ENCODE data around the gene GASK1B. TPM values are rescaled to one million over a fixed set of nuclear protein-coding genes. Genes with fewer than 3 reads are reported as not detected.
A peak's percentile ranks its signal among the peaks of the same experiment; 100 is the strongest.

The GASK1B gene
- total and polyA plus RNA-seq, 2 of the 13 experiments (the other 11 are each of a cell fraction or from before 2014, with no cell fraction given): 29.1 to 40.4 TPM

DNA sequence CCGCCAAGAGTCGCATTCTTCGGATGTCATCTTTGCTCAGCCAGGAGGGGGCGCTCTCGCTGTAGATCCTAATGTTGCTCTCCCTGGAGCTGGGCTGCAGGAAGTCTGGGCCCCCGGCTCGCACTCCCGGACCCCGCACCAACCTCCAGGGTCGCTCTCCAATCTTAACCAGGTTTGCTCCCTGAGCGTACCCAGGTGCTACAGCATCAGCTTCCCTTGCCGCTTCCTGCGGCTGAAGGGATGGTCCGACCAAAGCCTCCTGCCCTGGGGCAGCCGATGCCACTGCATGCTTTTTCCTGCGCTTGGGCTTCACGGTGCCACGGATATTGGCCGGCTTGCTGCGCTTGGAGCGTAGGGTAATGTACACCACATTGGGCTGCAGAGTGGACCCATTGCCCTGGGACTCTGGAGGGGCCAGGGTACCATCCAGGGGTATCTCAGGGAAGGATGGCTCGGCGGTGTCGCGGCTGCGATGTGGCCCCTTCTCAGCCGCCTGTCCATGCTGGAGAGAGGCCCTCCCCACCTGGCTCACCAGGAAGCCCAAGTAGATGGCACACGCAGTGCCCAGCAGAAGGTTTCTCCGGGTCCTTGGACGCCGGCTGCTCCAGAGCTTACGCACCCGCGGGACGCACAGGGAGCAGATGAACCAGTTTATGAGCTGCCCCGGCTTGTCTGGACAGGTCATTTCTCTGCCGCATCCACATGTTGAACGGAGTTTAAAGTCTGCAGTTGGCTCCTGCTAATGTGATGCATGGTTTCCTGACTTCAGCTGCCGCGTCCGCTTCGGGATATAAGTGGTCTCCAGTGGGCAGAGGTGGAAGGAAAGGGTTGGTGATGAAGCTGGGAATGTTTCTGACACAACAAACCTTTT lies 1.9 kb downstream of the GASK1B start (continued):
- TF ChIP-seq ZNF569 (CRISPR knock-in tag; IDR thresholded peaks at IDR 0.05; ENCODE audit: borderline replicate concordance) (0 out of 2 replicates have a peak, but pooled peaks have one; percentile 84), SNRNP70 (IDR thresholded peaks at IDR 0.05; ENCODE audit: low read depth, low read length) (no peak), NFRKB (IDR thresholded peaks at IDR 0.05) (no peak), ZNF12 (CRISPR knock-in tag; IDR thresholded peaks at IDR 0.05) (no peak), NBN (conservative IDR thresholded peaks at IDR 0.05) (no peak), RFX5 (IDR thresholded peaks at IDR 0.05; ENCODE audit: low read depth, low read length) (no peak), HMG20B (CRISPR knock-in tag; conservative IDR thresholded peaks at IDR 0.05) (no peak), ZNF709 (CRISPR knock-in tag; IDR thresholded peaks at IDR 0.05) (no peak), KLF16 (CRISPR knock-in tag; IDR thresholded peaks at IDR 0.05) (no peak)
- TF ChIP-seq, protein P1, sequence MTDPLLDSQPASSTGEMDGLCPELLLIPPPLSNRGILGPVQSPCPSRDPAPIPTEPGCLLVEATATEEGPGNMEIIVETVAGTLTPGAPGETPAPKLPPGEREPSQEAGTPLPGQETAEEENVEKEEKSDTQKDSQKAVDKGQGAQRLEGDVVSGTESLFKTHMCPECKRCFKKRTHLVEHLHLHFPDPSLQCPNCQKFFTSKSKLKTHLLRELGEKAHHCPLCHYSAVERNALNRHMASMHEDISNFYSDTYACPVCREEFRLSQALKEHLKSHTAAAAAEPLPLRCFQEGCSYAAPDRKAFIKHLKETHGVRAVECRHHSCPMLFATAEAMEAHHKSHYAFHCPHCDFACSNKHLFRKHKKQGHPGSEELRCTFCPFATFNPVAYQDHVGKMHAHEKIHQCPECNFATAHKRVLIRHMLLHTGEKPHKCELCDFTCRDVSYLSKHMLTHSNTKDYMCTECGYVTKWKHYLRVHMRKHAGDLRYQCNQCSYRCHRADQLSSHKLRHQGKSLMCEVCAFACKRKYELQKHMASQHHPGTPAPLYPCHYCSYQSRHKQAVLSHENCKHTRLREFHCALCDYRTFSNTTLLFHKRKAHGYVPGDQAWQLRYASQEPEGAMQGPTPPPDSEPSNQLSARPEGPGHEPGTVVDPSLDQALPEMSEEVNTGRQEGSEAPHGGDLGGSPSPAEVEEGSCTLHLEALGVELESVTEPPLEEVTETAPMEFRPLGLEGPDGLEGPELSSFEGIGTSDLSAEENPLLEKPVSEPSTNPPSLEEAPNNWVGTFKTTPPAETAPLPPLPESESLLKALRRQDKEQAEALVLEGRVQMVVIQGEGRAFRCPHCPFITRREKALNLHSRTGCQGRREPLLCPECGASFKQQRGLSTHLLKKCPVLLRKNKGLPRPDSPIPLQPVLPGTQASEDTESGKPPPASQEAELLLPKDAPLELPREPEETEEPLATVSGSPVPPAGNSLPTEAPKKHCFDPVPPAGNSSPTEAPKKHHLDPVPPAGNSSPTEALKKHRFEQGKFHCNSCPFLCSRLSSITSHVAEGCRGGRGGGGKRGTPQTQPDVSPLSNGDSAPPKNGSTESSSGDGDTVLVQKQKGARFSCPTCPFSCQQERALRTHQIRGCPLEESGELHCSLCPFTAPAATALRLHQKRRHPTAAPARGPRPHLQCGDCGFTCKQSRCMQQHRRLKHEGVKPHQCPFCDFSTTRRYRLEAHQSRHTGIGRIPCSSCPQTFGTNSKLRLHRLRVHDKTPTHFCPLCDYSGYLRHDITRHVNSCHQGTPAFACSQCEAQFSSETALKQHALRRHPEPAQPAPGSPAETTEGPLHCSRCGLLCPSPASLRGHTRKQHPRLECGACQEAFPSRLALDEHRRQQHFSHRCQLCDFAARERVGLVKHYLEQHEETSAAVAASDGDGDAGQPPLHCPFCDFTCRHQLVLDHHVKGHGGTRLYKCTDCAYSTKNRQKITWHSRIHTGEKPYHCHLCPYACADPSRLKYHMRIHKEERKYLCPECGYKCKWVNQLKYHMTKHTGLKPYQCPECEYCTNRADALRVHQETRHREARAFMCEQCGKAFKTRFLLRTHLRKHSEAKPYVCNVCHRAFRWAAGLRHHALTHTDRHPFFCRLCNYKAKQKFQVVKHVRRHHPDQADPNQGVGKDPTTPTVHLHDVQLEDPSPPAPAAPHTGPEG (CRISPR knock-in tag; IDR thresholded peaks at IDR 0.05): 0 out of 2 replicates have a peak, but pooled peaks have one; percentile 5
- TF ChIP-seq, protein P2, sequence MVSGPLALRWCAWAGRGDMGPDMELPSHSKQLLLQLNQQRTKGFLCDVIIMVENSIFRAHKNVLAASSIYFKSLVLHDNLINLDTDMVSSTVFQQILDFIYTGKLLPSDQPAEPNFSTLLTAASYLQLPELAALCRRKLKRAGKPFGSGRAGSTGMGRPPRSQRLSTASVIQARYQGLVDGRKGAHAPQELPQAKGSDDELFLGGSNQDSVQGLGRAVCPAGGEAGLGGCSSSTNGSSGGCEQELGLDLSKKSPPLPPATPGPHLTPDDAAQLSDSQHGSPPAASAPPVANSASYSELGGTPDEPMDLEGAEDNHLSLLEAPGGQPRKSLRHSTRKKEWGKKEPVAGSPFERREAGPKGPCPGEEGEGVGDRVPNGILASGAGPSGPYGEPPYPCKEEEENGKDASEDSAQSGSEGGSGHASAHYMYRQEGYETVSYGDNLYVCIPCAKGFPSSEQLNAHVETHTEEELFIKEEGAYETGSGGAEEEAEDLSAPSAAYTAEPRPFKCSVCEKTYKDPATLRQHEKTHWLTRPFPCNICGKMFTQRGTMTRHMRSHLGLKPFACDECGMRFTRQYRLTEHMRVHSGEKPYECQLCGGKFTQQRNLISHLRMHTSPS (CRISPR knock-in tag; IDR thresholded peaks at IDR 0.05; ENCODE audit: low read depth): peak; percentile 43; the same call in 1 of the 2 replicates
- TF ChIP-seq, protein P3, sequence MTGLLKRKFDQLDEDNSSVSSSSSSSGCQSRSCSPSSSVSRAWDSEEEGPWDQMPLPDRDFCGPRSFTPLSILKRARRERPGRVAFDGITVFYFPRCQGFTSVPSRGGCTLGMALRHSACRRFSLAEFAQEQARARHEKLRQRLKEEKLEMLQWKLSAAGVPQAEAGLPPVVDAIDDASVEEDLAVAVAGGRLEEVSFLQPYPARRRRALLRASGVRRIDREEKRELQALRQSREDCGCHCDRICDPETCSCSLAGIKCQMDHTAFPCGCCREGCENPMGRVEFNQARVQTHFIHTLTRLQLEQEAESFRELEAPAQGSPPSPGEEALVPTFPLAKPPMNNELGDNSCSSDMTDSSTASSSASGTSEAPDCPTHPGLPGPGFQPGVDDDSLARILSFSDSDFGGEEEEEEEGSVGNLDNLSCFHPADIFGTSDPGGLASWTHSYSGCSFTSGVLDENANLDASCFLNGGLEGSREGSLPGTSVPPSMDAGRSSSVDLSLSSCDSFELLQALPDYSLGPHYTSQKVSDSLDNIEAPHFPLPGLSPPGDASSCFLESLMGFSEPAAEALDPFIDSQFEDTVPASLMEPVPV (CRISPR knock-in tag; IDR thresholded peaks at IDR 0.05): no peak
- TF ChIP-seq, protein P4, sequence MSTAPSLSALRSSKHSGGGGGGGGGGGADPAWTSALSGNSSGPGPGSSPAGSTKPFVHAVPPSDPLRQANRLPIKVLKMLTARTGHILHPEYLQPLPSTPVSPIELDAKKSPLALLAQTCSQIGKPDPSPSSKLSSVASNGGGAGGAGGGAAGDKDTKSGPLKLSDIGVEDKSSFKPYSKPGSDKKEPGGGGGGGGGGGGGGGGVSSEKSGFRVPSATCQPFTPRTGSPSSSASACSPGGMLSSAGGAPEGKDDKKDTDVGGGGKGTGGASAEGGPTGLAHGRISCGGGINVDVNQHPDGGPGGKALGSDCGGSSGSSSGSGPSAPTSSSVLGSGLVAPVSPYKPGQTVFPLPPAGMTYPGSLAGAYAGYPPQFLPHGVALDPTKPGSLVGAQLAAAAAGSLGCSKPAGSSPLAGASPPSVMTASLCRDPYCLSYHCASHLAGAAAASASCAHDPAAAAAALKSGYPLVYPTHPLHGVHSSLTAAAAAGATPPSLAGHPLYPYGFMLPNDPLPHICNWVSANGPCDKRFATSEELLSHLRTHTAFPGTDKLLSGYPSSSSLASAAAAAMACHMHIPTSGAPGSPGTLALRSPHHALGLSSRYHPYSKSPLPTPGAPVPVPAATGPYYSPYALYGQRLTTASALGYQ (CRISPR knock-in tag; IDR thresholded peaks at IDR 0.05): no peak
- TF ChIP-seq, protein P5, sequence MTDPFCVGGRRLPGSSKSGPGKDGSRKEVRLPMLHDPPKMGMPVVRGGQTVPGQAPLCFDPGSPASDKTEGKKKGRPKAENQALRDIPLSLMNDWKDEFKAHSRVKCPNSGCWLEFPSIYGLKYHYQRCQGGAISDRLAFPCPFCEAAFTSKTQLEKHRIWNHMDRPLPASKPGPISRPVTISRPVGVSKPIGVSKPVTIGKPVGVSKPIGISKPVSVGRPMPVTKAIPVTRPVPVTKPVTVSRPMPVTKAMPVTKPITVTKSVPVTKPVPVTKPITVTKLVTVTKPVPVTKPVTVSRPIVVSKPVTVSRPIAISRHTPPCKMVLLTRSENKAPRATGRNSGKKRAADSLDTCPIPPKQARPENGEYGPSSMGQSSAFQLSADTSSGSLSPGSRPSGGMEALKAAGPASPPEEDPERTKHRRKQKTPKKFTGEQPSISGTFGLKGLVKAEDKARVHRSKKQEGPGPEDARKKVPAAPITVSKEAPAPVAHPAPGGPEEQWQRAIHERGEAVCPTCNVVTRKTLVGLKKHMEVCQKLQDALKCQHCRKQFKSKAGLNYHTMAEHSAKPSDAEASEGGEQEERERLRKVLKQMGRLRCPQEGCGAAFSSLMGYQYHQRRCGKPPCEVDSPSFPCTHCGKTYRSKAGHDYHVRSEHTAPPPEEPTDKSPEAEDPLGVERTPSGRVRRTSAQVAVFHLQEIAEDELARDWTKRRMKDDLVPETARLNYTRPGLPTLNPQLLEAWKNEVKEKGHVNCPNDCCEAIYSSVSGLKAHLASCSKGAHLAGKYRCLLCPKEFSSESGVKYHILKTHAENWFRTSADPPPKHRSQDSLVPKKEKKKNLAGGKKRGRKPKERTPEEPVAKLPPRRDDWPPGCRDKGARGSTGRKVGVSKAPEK (CRISPR knock-in tag; IDR thresholded peaks at IDR 0.05; ENCODE audit: borderline replicate concordance): no peak
